C4-2B (cell line): ENCODE data around the gene CASP7.

Experiments used
- ZFX ChIP-seq: fragments of 450-650 bp; IDR thresholded peaks from 2 replicates; pipeline ENCODE4 v1.6.1; 2017
- TF ChIP-seq, protein P1 (sequence below): fragments of 450-650 bp; conservative IDR thresholded peaks from 2 replicates; pipeline ENCODE4 v1.5.1; 2017; ENCODE audit warnings: mild to moderate bottlenecking

DNA sequence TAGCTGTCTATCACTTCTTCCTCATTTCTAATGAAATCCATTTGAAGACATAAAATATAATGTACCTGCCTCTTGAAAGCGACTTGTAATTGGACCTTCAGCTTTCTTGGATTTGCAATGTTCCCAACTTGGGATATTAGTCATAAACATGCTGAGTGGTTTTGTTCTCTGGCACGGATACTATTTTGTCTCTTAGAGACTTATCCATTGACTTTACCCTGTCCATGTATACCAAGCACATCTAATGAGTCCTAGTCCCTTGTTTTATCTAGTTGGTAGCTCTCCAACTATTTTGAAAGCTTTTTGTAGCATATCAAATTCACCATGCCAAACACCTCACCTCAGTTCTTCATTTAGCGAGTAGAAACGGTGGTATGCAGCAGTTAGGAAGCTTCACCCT, 90.6 kb downstream of the CASP7 start:
- TF ChIP-seq, protein P1, sequence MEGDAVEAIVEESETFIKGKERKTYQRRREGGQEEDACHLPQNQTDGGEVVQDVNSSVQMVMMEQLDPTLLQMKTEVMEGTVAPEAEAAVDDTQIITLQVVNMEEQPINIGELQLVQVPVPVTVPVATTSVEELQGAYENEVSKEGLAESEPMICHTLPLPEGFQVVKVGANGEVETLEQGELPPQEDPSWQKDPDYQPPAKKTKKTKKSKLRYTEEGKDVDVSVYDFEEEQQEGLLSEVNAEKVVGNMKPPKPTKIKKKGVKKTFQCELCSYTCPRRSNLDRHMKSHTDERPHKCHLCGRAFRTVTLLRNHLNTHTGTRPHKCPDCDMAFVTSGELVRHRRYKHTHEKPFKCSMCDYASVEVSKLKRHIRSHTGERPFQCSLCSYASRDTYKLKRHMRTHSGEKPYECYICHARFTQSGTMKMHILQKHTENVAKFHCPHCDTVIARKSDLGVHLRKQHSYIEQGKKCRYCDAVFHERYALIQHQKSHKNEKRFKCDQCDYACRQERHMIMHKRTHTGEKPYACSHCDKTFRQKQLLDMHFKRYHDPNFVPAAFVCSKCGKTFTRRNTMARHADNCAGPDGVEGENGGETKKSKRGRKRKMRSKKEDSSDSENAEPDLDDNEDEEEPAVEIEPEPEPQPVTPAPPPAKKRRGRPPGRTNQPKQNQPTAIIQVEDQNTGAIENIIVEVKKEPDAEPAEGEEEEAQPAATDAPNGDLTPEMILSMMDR, result no peak
- TF ChIP-seq ZFX, result no peak
